Activated CD4-positive, alpha-beta T cell treated with anti-CD3 and anti-CD28 coated beads for 4 hours (primary cell): ENCODE results near the gene POU2AF2.
"Not testable (repeated sequence)": the region's sequence is repeated elsewhere in the genome, so short reads cannot be mapped to it uniquely, and the experiment has no call there.

Experiments
- DNase-seq, 2 donors: peaks; one replicate each; pipeline ENCODE4 v3.0.0-alpha.2; 2020

POU2AF2 gene

GRCh38 chr11:111305876-111306275 is 60.4 kb downstream of the POU2AF2 start:
- DNase-seq = no peak

- no peak for DNase-seq
Observed at GRCh38 chr11:111306321-111306720, 60.8 kb downstream of the POU2AF2 start.

- DNase-seq = no peak
Observed at GRCh38 chr11:111307472-111308108, 62.1 kb downstream of the POU2AF2 start.

GRCh38 chr11:111308140-111308539 is 62.6 kb downstream of the POU2AF2 start:
- DNase-seq = no peak

GRCh38 chr11:111309215-111309915 is 63.8 kb downstream of the POU2AF2 start:
- DNase-seq = no peak

GRCh38 chr11:111310088-111310487 is 64.6 kb downstream of the POU2AF2 start:
- no peak for DNase-seq

GRCh38 chr11:111310723-111311122 is 65.2 kb downstream of the POU2AF2 start:
- DNase-seq = no peak

GRCh38 chr11:111312076-111312475 is 66.6 kb downstream of the POU2AF2 start:
- no peak for DNase-seq

GRCh38 chr11:111319296-111319695 is 73.8 kb downstream of the POU2AF2 start:
- no peak for DNase-seq

GRCh38 chr11:111320199-111320598 is 74.7 kb downstream of the POU2AF2 start:
- not testable (repeated sequence) for DNase-seq

- no peak for DNase-seq
Observed at GRCh38 chr11:111320728-111321568, 75.4 kb downstream of the POU2AF2 start.

- DNase-seq = no peak
Observed at GRCh38 chr11:111322534-111322933, 77.0 kb downstream of the POU2AF2 start.

GRCh38 chr11:111324277-111324720 is 78.8 kb downstream of the POU2AF2 start:
- DNase-seq = no peak

- DNase-seq = no peak
Observed at GRCh38 chr11:111325259-111325658, 79.7 kb downstream of the POU2AF2 start.

- DNase-seq = no peak
Observed at GRCh38 chr11:111326824-111327223, 81.3 kb downstream of the POU2AF2 start.

- no peak for DNase-seq
Observed at GRCh38 chr11:111327908-111328624, 82.5 kb downstream of the POU2AF2 start.

- DNase-seq = no peak
Observed at GRCh38 chr11:111329306-111330204, 84.0 kb downstream of the POU2AF2 start.

- no peak for DNase-seq
Observed at GRCh38 chr11:111330234-111330893, 84.8 kb downstream of the POU2AF2 start.

- DNase-seq = no peak
Observed at GRCh38 chr11:111331711-111332479, 86.4 kb downstream of the POU2AF2 start.
